ENCODE data around the gene LMF1.

The LMF1 gene

DNA sequence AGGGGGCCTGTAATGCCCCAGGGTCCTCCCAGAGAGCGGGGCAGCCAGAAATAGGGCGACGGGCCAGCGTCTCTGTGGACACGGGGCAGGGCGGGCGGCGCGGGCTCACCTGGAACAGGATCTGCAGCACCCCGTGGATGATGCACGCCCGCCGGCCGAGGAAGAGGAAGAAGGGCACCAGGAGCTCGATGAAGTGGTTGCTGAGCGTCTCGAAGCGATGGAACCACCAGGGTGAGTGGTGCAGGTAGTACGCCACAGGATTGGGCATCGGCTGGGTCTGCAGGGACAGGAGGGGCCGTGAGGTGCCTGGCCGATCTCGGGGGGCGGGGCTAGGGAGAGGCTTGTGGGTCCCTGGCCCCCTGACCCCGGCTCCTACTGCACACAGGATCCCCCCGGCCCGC lies 91.3 kb downstream of the LMF1 start:
- no peaks in the 10 kb centered on the region for H3K27me3 ChIP-seq (ENCODE audit: insufficient read depth, low read length)
- no peaks in the 10 kb centered on the region for H3K36me3 ChIP-seq (ENCODE audit: insufficient read depth, low read depth, low read length)
- no peak overlapping the region for H3K4me3 ChIP-seq (ENCODE audit: low read length)
- no peaks in the 10 kb centered on the region for H3K9me3 ChIP-seq (ENCODE audit: insufficient read depth, low read depth, low read length)
- no peak overlapping the region for H3K27ac ChIP-seq (ENCODE audit: low read length)
- H3K9ac ChIP-seq (ENCODE audit: low read depth, low read length) = no peak overlapping the region
- no peaks in the 10 kb centered on the region for H3K4me1 ChIP-seq (ENCODE audit: insufficient read depth, low read length)

- Histone ChIP-seq H3K9me3 (ENCODE audit: insufficient read depth, low read depth, low read length) (no peaks in the 10 kb centered on the region), H3K27me3 (ENCODE audit: insufficient read depth, low read length) (no peaks in the 10 kb centered on the region)
Observed at GRCh38 chr16:878886-879285, 91.9 kb downstream of the LMF1 start.

GRCh38 chr16:878072-878784 lies 92.6 kb downstream of the LMF1 start:
- no peaks in the 10 kb centered on the region for H3K4me1 ChIP-seq (ENCODE audit: insufficient read depth, low read length)
- H3K36me3 ChIP-seq (ENCODE audit: insufficient read depth, low read depth, low read length) = no peaks in the 10 kb centered on the region
- no peaks in the 10 kb centered on the region for H3K27me3 ChIP-seq (ENCODE audit: insufficient read depth, low read length)
- H3K9ac ChIP-seq (ENCODE audit: low read depth, low read length) = no peak overlapping the region
- no peaks in the 10 kb centered on the region for H3K9me3 ChIP-seq (ENCODE audit: insufficient read depth, low read depth, low read length)
- no peak overlapping the region for H3K4me3 ChIP-seq (ENCODE audit: low read length)
- no peak overlapping the region for H3K27ac ChIP-seq (ENCODE audit: low read length)

More at GRCh38 chr16:878886-879285, 91.9 kb downstream of the LMF1 start:
- H3K4me3 ChIP-seq (ENCODE audit: low read length) = no peak overlapping the region
- no peaks in the 10 kb centered on the region for H3K36me3 ChIP-seq (ENCODE audit: insufficient read depth, low read depth, low read length)
- H3K27ac ChIP-seq (ENCODE audit: low read length) = no peak overlapping the region
- H3K9ac ChIP-seq (ENCODE audit: low read depth, low read length) = no peak overlapping the region
- H3K4me1 ChIP-seq (ENCODE audit: insufficient read depth, low read length) = no peaks in the 10 kb centered on the region

- Histone ChIP-seq H3K9me3 (ENCODE audit: insufficient read depth, low read depth, low read length) (no peaks in the 10 kb centered on the region), H3K36me3 (ENCODE audit: insufficient read depth, low read depth, low read length) (no peaks in the 10 kb centered on the region), H3K4me3 (ENCODE audit: low read length) (no peak overlapping the region), H3K9ac (ENCODE audit: low read depth, low read length) (no peak overlapping the region), H3K27me3 (ENCODE audit: insufficient read depth, low read length) (no peaks in the 10 kb centered on the region), H3K4me1 (ENCODE audit: insufficient read depth, low read length) (no peaks in the 10 kb centered on the region), H3K27ac (ENCODE audit: low read length) (no peak overlapping the region)
Observed at GRCh38 chr16:877242-878071, 93.3 kb downstream of the LMF1 start.

- Histone ChIP-seq H3K9ac (ENCODE audit: low read depth, low read length) (no peak overlapping the region), H3K27me3 (ENCODE audit: insufficient read depth, low read length) (no peaks in the 10 kb centered on the region), H3K4me1 (ENCODE audit: insufficient read depth, low read length) (no peaks in the 10 kb centered on the region), H3K4me3 (ENCODE audit: low read length) (no peak overlapping the region), H3K27ac (ENCODE audit: low read length) (no peak overlapping the region), H3K9me3 (ENCODE audit: insufficient read depth, low read depth, low read length) (no peaks in the 10 kb centered on the region), H3K36me3 (ENCODE audit: insufficient read depth, low read depth, low read length) (no peaks in the 10 kb centered on the region)
Observed at GRCh38 chr16:876523-877241, 94.1 kb downstream of the LMF1 start.

- H3K4me3 ChIP-seq (ENCODE audit: low read length) = no peak overlapping the region
- no peaks in the 10 kb centered on the region for H3K9me3 ChIP-seq (ENCODE audit: insufficient read depth, low read depth, low read length)
- H3K27ac ChIP-seq (ENCODE audit: low read length) = no peak overlapping the region
- H3K4me1 ChIP-seq (ENCODE audit: insufficient read depth, low read length) = no peaks in the 10 kb centered on the region
- no peaks in the 10 kb centered on the region for H3K27me3 ChIP-seq (ENCODE audit: insufficient read depth, low read length)
- no peak overlapping the region for H3K9ac ChIP-seq (ENCODE audit: low read depth, low read length)
- H3K36me3 ChIP-seq (ENCODE audit: insufficient read depth, low read depth, low read length) = no peaks in the 10 kb centered on the region
Observed at GRCh38 chr16:876041-876335, 94.8 kb downstream of the LMF1 start.

DNA sequence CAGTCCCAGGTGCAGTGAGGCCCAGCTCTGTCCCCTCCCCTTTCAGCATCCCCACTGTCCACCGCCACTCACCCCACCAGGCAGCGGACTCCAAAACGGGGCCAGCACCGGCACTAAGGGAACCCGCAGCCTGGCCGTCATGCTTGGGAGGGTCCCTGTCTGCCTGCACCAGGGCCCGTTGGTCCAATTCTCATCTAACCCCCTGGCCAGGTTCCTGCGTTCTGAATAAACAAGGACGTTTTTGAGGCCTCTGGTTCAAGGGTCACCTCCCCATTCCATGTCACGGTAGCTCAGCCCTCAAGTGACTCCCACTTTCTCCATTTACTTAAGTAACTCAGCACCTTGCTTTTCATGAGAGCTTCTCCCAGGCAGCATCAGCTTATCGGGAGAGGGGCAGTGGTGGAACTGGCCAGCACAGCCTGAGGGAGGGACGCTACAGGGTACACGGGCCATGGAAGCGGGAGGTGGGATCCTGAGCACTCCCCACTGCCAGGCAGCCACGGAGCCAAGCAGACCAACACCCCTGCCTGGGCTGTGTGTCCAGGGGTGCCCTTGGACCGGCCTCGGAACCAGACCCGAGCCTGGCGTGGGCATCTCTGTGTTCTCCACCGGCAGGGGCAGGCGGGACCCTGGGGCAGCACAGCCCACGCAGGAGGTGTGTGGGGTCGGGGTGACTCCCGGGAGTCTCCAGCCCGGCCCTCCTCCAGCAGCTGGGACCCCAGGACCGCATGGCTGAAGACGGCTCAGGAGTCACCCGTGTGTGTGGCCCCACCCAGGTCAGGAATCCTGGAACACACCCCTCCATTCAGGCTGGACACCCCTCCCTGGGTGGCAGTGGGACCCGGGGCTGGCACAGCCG lies 95.4 kb downstream of the LMF1 start:
- H3K4me3 ChIP-seq (ENCODE audit: low read length) = no peak overlapping the region
- H3K36me3 ChIP-seq (ENCODE audit: insufficient read depth, low read depth, low read length) = no peaks in the 10 kb centered on the region
- no peak overlapping the region for H3K9ac ChIP-seq (ENCODE audit: low read depth, low read length)
- H3K4me1 ChIP-seq (ENCODE audit: insufficient read depth, low read length) = no peaks in the 10 kb centered on the region
- H3K27me3 ChIP-seq (ENCODE audit: insufficient read depth, low read length) = no peaks in the 10 kb centered on the region
- no peaks in the 10 kb centered on the region for H3K9me3 ChIP-seq (ENCODE audit: insufficient read depth, low read depth, low read length)
- no peak overlapping the region for H3K27ac ChIP-seq (ENCODE audit: low read length)

DNA sequence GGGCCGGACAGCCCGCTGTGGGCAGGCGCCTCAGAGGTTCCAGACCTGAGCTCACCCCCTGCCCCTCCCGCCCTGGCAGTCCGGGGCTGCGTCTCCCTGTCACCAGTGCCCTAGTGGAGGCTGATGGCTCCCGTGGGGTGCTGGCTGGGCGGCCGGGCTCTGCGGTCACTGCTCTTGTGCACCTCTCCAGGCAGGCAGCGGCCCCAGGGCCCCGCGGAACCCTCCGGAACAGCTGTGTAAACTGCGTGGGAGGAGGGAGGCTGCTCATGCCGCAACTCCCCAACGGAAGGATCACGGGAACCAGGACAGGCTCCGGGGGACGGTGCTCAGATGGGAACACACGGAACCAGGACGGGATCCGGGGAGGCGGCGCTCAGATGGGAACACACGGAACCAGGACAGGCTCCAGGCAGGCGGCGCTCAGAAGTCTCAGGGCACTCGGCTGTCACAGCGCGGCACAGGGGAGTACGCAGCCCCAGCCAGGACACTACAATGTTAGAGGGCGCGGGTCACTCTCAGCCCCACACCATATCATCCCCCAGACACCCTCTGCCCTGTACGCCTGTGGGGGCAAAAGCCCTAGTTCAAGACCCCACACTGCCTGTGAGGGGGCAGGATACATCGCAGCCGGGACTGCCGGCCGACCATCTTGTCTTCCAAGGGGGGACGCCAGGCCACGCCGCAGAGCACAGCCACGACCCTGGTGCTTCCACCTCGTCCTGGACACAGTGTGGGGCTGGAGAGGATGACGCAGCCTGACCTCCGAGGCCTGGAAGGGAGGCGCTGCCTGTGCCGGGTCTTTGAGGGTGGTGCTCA lies 96.2 kb downstream of the LMF1 start:
- H3K9ac ChIP-seq (ENCODE audit: low read depth, low read length) = no peak overlapping the region
- no peaks in the 10 kb centered on the region for H3K4me1 ChIP-seq (ENCODE audit: insufficient read depth, low read length)
- H3K9me3 ChIP-seq (ENCODE audit: insufficient read depth, low read depth, low read length) = no peaks in the 10 kb centered on the region

DNA sequence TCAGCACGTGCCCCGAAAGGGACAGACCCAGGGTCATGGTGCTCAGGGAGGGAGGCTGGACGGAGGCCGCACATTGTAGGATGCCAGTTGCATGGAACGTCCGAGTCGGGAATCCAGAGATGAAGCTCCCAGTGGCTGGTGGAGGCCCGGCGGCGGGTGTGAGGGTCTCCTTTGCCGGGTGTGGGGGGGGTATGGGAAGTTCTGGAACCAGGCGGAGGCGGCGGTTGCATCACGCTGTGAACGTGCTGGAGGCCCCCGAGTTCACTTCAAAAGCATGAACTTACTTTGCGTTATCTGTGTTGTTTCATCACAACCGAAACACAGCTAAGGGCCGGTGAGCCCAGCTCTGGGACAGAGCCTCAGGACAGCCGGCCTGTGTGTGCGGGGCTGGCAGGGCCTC lies 96.9 kb downstream of the LMF1 start:
- no peaks in the 10 kb centered on the region for H3K27me3 ChIP-seq (ENCODE audit: insufficient read depth, low read length)
- H3K27ac ChIP-seq (ENCODE audit: low read length) = no peak overlapping the region
- H3K36me3 ChIP-seq (ENCODE audit: insufficient read depth, low read depth, low read length) = no peaks in the 10 kb centered on the region
- no peaks in the 10 kb centered on the region for H3K9me3 ChIP-seq (ENCODE audit: insufficient read depth, low read depth, low read length)
- H3K4me3 ChIP-seq (ENCODE audit: low read length) = no peak overlapping the region
- H3K4me1 ChIP-seq (ENCODE audit: insufficient read depth, low read length) = no peaks in the 10 kb centered on the region
- H3K9ac ChIP-seq (ENCODE audit: low read depth, low read length) = no peak overlapping the region

More for the DNA sequence above, 96.2 kb downstream of the LMF1 start:
- no peaks in the 10 kb centered on the region for H3K36me3 ChIP-seq (ENCODE audit: insufficient read depth, low read depth, low read length)
- H3K27ac ChIP-seq (ENCODE audit: low read length) = no peak overlapping the region
- H3K27me3 ChIP-seq (ENCODE audit: insufficient read depth, low read length) = no peaks in the 10 kb centered on the region
- H3K4me3 ChIP-seq (ENCODE audit: low read length) = no peak overlapping the region

DNA sequence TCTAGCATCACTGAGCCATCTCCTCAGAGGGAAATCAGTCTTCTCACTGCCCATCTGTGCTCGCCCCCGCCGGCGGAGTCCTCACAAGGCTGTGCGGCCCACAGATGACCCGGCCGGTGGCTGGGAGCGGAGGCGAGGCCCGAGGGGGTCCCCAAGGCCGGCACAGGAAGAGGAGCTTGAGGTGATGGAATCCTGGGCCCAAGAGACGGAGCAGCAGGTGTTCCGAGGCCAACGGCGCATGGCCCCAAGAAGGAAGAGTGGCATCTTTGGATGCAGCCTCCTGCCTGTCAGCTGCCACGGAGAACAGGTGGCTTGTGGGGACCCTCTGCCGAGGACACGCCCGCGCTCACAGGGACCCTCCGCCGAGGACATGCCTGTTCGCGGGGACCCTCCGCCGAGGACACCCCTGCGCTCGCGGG lies 97.5 kb downstream of the LMF1 start:
- H3K36me3 ChIP-seq (ENCODE audit: insufficient read depth, low read depth, low read length) = no peaks in the 10 kb centered on the region
- no peak overlapping the region for H3K27ac ChIP-seq (ENCODE audit: low read length)
- no peaks in the 10 kb centered on the region for H3K9me3 ChIP-seq (ENCODE audit: insufficient read depth, low read depth, low read length)
- no peaks in the 10 kb centered on the region for H3K27me3 ChIP-seq (ENCODE audit: insufficient read depth, low read length)
- H3K9ac ChIP-seq (ENCODE audit: low read depth, low read length) = no peak overlapping the region
- H3K4me1 ChIP-seq (ENCODE audit: insufficient read depth, low read length) = no peaks in the 10 kb centered on the region
- H3K4me3 ChIP-seq (ENCODE audit: low read length) = no peak overlapping the region
